Activated T-cell treated with anti-CD3 and anti-CD28 coated beads for 1 hour (primary cell): ENCODE results near the gene AQP11.
"Not testable (repeated sequence)": the region's sequence is repeated elsewhere in the genome, so short reads cannot be mapped to it uniquely, and the experiment has no call there.

Experiments
- DNase-seq: peaks from one replicate; pipeline ENCODE4 v3.0.0-alpha.2; 2020; ENCODE audit warnings: low read depth

The AQP11 gene

DNA sequence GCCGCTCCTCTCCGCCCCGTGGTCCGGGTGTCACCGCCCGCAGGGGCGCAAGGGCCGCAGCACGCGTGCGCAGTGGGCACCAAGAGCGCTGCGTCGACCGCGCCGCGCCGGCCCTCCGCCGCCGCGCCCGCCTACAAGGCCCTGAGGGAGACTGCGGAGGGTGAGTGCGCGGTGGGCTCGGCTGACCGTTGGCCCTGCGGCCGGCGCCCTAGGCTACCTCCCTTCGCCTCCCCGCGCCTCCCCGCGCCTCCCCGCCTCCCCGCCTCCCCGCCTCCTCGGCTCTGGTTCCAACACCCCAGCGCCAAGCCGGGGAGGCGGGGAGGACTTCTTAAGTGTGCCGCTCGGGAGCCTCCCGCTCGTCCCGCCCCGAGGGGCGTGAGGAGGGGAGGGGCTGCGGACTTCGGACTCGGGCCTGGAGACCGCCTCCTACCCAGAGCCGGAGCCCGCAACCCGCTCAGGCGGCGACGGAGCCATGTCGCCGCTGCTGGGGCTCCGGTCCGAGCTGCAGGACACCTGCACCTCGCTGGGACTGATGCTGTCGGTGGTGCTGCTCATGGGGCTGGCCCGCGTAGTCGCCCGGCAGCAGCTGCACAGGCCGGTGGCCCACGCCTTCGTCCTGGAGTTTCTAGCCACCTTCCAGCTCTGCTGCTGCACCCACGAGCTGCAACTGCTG lies at the start of gene AQP11:
Gene AQP11, plus strand, starts transcription at position 433 of the 673 bp plus-strand sequence. Its CDS starts 40 bp downstream, at position 473.
- peak; percentile 28 for DNase-seq

GRCh38 chr11:77542296-77542695 lies 47.5 kb upstream of the AQP11 start:
- DNase-seq, result no peak

GRCh38 chr11:77547047-77547836 lies 42.5 kb upstream of the AQP11 start:
- no peak for DNase-seq

- DNase-seq, result peak; percentile 4
These were observed 41.7 kb upstream of the AQP11 start for GRCh38 chr11:77547863-77548551.

GRCh38 chr11:77548552-77549445 lies 41.0 kb upstream of the AQP11 start:
- no peak for DNase-seq

DNA sequence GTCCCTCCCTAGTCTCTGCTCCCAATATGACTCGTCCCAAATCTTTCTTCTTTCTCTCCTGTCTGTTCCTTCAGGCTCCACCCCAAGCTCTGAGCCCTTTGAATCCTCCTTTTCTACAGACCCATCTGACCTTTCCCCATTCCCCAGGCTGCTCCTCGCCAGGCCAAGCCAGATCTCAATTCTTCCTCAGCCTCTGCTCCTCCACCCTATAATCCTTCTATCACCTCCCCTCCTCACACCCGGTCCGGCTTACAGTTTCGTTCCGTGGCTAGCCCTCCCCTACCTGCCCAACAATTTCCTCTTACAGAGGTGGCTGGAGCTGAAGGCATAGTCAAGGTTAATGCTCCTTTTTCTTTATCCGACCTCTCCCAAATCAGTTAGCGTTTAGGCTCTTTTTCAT lies 38.3 kb upstream of the AQP11 start:
- DNase-seq, result not testable (repeated sequence)

DNA sequence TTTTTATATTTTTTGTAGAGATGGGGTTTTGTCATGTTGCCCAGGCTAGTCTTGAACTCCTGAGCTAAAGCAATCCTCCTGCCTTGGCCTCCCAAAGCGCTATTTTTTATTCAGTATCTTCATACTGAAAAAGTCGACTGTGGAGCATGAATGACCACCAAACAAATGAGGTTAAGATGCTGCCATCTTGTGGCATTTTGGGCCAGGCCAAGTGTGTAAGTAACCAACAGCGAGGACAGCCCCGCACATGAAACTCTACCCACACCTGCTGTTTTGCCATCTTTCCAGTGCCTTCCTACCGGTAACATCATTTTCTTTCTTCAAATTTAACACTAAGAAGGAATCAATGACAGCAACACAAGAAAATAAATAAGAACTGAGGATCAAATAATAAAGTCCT lies 32.2 kb upstream of the AQP11 start:
- DNase-seq, result no peak

DNA sequence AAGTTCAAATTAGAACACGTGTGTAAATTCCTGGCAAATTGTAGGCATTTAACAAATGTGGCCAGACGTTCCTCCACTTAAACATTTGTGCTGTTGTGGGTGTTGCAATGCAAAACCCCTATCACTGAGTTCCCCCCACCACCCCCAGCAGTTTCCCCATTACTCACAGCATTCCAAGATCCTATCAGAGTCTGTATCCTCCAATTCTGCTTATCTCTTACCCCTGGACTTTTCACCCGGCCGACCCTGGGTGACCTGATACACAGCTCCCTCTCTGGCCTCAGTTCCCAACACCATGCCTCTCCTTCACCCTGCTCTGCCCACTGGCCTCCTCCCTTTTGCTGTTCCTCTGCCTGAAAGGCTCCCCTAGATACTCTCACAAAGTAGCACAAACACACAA lies 31.4 kb upstream of the AQP11 start:
- DNase-seq, result no peak

GRCh38 chr11:77559686-77560401 lies 29.9 kb upstream of the AQP11 start:
- no peak for DNase-seq

DNA sequence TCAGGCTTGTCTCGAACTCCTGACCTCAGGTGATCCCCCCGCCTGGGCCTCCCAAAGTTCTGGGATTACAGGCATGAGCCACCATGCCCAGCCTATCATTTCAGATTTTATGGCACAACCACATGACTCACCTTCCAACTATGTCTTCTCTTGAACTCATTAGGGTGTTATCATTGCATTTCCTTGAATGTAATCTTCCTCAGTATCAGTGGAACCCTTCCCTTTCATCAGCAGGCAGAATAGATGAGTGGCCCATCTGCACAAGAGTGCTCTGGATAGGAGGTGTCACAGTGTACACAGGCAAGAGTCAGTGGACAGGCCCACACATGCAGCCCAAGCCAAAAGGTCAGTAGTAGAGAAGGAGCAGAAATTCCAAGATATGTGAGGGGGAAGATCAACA lies 29.1 kb upstream of the AQP11 start:
- no peak for DNase-seq

DNA sequence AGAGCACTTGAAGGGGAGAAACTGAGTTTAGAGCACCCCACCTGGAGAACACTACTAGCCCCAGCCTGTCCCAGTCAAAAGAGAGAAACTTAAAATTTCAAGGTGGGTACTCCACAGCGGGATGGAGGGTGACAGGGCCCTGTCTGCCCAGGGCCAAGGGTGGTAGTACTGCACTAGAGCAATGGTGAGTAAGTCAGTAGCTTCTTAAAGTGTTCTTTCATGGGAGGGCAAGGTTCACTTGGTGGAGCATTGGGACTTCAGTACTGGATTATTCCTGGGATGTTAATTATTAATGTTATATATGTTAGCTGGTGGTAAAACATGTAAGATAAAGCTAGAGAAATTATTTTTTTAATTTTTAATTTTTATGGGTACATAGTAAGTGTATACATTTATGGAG lies 28.5 kb upstream of the AQP11 start:
- DNase-seq, result no peak

DNA sequence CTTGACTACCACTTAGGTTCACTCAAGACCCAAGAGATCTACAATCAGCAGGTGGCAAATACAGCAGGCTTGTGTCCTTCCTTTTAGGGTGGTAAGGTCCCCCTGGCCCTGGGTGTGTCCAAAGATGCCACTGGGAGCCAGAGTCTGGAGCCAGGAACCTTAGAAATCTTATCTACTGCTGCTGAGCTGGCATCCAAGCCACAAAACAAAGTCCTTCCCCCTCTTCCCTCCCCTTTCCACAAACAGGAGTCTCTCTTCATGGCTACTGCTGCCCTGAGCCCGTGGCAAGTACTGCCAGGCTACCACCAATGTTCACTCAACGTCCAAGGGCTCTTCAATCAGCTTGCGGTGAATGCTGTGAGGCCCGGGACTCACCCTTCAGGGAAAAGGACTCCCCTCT lies 21.4 kb upstream of the AQP11 start:
- no peak for DNase-seq

GRCh38 chr11:77568916-77569675 lies 20.7 kb upstream of the AQP11 start:
- no peak for DNase-seq

GRCh38 chr11:77569676-77570070 lies 20.1 kb upstream of the AQP11 start:
- DNase-seq, result no peak

DNA sequence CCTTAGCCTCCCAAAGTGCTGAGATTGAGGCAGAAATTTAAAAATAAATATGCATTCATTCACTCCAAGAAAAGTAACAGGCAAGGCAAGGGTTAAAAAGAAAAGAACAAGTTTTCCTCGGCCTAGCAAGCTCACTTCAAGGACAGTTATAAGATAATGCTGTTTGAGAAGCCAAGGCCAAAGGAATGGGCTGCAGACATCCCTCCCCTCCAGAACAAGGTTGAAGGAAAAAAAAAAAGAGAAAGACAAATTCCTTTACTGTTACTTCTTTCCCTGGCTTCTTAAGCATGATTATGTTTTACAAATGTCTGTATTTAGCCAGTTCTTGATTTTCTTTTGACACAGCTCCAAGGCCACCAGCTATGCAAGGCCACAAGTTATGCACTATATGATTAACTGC lies 18.9 kb upstream of the AQP11 start:
- not testable (repeated sequence) for DNase-seq

GRCh38 chr11:77575428-77575827 lies 14.3 kb upstream of the AQP11 start:
- DNase-seq, result not testable (repeated sequence)

DNA sequence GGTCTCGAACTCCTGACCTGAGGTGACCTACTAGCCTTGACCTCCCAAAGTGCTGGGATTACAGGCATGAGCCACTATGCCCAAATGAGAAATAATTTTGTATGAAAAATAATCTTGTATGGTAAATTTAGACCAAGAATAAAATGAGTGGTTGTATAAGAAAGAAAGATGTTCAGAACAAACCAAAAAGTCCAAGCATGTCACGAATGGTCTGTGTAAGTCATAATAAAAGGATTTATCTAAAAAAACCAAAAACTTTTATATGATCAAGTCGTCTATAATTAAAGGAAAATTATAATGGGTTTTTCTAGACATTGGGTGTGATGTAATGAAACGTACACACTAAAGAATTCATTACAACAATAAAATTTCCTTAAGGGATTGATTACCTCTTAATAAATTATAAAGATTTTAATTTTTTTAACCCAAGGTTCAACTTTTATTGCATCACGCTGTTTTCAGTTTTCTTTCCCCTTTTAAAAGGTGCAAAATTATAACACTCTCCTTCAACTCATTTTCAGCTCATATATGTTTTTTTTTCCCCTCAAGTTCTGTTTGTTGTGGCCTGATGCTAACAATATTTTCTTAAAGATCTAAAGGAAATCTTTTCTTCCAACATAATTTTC lies 8.9 kb upstream of the AQP11 start:
- no peak for DNase-seq

DNA sequence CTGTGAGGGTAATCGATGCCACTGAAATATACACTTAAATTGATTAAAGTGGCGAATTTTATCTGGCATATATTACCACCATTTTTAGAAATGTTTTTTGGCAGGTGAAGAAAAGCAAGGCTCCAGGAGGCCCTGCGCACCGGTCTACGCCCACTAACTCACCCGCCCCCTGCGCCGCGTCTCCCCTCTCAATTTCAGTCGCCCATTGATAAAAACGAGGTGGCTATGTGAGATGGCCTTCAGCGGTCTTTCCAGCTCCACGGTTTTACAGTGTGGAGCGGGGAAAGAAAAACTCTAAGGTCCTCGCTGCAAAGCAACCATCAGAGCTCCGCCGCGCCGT lies 602 bp upstream of the AQP11 start:
- DNase-seq, result no peak

- no peak for DNase-seq
These were observed 535 bp downstream of the AQP11 start for GRCh38 chr11:77590194-77590782.

DNA sequence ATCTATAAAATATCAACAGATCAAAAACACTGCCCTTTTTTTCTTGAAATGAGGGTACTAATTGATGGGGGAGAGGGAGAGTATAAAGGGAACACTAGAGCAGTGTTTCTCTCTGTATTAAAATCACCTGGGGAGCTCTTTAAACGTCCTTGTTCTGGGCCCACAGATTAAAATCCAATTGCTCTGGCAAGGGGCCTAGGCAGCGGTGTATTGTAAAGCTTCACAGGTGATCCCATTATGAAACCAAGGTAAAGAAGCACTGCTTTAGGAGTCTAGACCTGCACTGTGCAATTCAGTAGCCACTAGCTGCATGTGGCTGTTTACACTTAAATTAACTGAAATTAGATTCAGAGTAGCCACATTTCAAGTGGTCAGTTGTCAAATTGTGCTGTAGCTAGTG lies 3.0 kb downstream of the AQP11 start:
- no peak for DNase-seq
